ENCODE measurements around the gene MYCBP2. TPM values are rescaled to one million over a fixed set of nuclear protein-coding genes. Genes with fewer than 3 reads are reported as not detected.

Gene MYCBP2
- total and polyA plus RNA-seq, 4 donors: 12.1 to 86.4 (median 30.0) TPM

- no peak for TF ChIP-seq JUND (IDR thresholded peaks at IDR 0.05)
- TF ChIP-seq HNF4A (conservative IDR thresholded peaks at IDR 0.05): no peak
- TF ChIP-seq FOXA1 (IDR thresholded peaks at IDR 0.05): no peak
- no peak for TF ChIP-seq GABPA (IDR thresholded peaks at IDR 0.05 in 1 of 2, conservative IDR thresholded peaks at IDR 0.05 in 1 of 2)
- TF ChIP-seq HNF4G (IDR thresholded peaks at IDR 0.05): no peak
- no peak for TF ChIP-seq EGR1 (IDR thresholded peaks at IDR 0.05; ENCODE audit: low read depth in 2 of 2)
Measured at GRCh38 chr13:77310161-77310560, 16.7 kb downstream of the MYCBP2 start (continued).

GRCh38 chr13:77309254-77309653, 17.6 kb downstream of the MYCBP2 start:
- 95% methylated on average over 2 of the region's 2 CpGs for WGBS

More at GRCh38 chr13:77309254-77309653, 17.6 kb downstream of the MYCBP2 start:
- Histone ChIP-seq H3K4me3 (ENCODE audit: low read depth in 1 of 3, low read length in 3 of 3) (no peak overlapping the region), H3K9me3 (ENCODE audit: control insufficient read depth in 4 of 4, low read length in 3 of 4) (no peaks in the 10 kb centered on the region), H3K27ac (ENCODE audit: low read depth in 1 of 2, low read length in 2 of 2) (no peak overlapping the region), H3K27me3 (ENCODE audit: control insufficient read depth in 4 of 4, insufficient read depth in 4 of 4, low read length in 3 of 4) (no peaks in the 10 kb centered on the region), H3K9ac (ENCODE audit: low read depth in 1 of 2, low read length in 2 of 2) (no peak overlapping the region), H3K36me3 (ENCODE audit: control insufficient read depth in 4 of 4, insufficient read depth in 3 of 4, low read depth in 1 of 4, low read length in 3 of 4) (no peaks in the 10 kb centered on the region), H3K4me1 (ENCODE audit: control insufficient read depth in 4 of 4, insufficient read depth in 4 of 4, low read length in 3 of 4) (peaks cover 2 to 23% (median 16%) of the 10 kb centered on the region in 4 donors)
- TF ChIP-seq TAF1 (conservative IDR thresholded peaks at IDR 0.05) (no peak), HNF4G (IDR thresholded peaks at IDR 0.05) (no peak), MAX (IDR thresholded peaks at IDR 0.05) (no peak), ATF3 (IDR thresholded peaks at IDR 0.05) (no peak), FOXA1 (IDR thresholded peaks at IDR 0.05) (no peak), REST (IDR thresholded peaks at IDR 0.05) (no peak), RAD21 (IDR thresholded peaks at IDR 0.05) (no peak), ZBTB33 (IDR thresholded peaks at IDR 0.05) (no peak), YY1 (IDR thresholded peaks at IDR 0.05) (no peak), HNF4A (conservative IDR thresholded peaks at IDR 0.05) (no peak), EGR1 (IDR thresholded peaks at IDR 0.05; ENCODE audit: low read depth in 2 of 2) (no peak), GABPA (IDR thresholded peaks at IDR 0.05 in 1 of 2, conservative IDR thresholded peaks at IDR 0.05 in 1 of 2) (no peak), SP1 (IDR thresholded peaks at IDR 0.05) (no peak), JUND (IDR thresholded peaks at IDR 0.05) (no peak), RXRA (IDR thresholded peaks at IDR 0.05) (no peak), NR2F2 (IDR thresholded peaks at IDR 0.05) (no peak), CTCF (IDR thresholded peaks at IDR 0.05; ENCODE audit: low read depth, low read length, missing input control) (no peak), FOXA2 (IDR thresholded peaks at IDR 0.05) (no peak)
- DNase-seq (ENCODE audit: low spot score): no peak

Data from liver (tissue), 9 donors.